GM15510 (cell line): ENCODE measurements around the gene TRIM44.

ENCODE experiments used
- POLR2A ChIP-seq: IDR thresholded peaks from 3 replicates; pipeline ENCODE4 v1.6.1; 2011; ENCODE audit warnings: borderline replicate concordance; ENCODE audit not compliant: insufficient read length; ENCODE audit errors: extremely low read depth

Gene TRIM44

GRCh38 chr11:35655856-35656255 lies 6.7 kb upstream of the TRIM44 start:
- no peak for TF ChIP-seq POLR2A

- no peak for TF ChIP-seq POLR2A
These were observed 4.3 kb upstream of the TRIM44 start for GRCh38 chr11:35658020-35658948.

- TF ChIP-seq POLR2A, result no peak
These were observed 1.0 kb upstream of the TRIM44 start for GRCh38 chr11:35661534-35661933.

GRCh38 chr11:35662061-35662648 lies 420 bp upstream of the TRIM44 start:
- no peak for TF ChIP-seq POLR2A

- TF ChIP-seq POLR2A, result no peak
These were observed 780 bp downstream of the TRIM44 start for GRCh38 chr11:35663408-35663702.

- no peak for TF ChIP-seq POLR2A
These were observed 2.4 kb downstream of the TRIM44 start for GRCh38 chr11:35664977-35665441.

GRCh38 chr11:35667257-35667656 lies 4.7 kb downstream of the TRIM44 start:
- no peak for TF ChIP-seq POLR2A

GRCh38 chr11:35671396-35672127 lies 9.0 kb downstream of the TRIM44 start:
- TF ChIP-seq POLR2A, result no peak

GRCh38 chr11:35672608-35673007 lies 10.0 kb downstream of the TRIM44 start:
- TF ChIP-seq POLR2A, result no peak

GRCh38 chr11:35675901-35676610 lies 13.5 kb downstream of the TRIM44 start:
- TF ChIP-seq POLR2A, result no peak

GRCh38 chr11:35676611-35676965 lies 14.0 kb downstream of the TRIM44 start:
- TF ChIP-seq POLR2A, result no peak

GRCh38 chr11:35677904-35678303 lies 15.3 kb downstream of the TRIM44 start:
- no peak for TF ChIP-seq POLR2A

GRCh38 chr11:35678471-35678870 lies 15.9 kb downstream of the TRIM44 start:
- no peak for TF ChIP-seq POLR2A

GRCh38 chr11:35678975-35679374 lies 16.4 kb downstream of the TRIM44 start:
- no peak for TF ChIP-seq POLR2A

- TF ChIP-seq POLR2A, result no peak
These were observed 17.9 kb downstream of the TRIM44 start for GRCh38 chr11:35680506-35680905.
